C4-2B (cell line): ENCODE results near the gene LTBP1.

Experiments
- H3K27ac ChIP-seq: fragments of 450-650 bp; 2 replicates; pipeline ENCODE4 v1.5.1; 2017
- ZFX ChIP-seq: fragments of 450-650 bp; IDR thresholded peaks from 2 replicates; pipeline ENCODE4 v1.6.1; 2017
- TF ChIP-seq, protein P1 (sequence below): fragments of 450-650 bp; conservative IDR thresholded peaks from 2 replicates; pipeline ENCODE4 v1.5.1; 2017; ENCODE audit warnings: mild to moderate bottlenecking

LTBP1 gene

DNA sequence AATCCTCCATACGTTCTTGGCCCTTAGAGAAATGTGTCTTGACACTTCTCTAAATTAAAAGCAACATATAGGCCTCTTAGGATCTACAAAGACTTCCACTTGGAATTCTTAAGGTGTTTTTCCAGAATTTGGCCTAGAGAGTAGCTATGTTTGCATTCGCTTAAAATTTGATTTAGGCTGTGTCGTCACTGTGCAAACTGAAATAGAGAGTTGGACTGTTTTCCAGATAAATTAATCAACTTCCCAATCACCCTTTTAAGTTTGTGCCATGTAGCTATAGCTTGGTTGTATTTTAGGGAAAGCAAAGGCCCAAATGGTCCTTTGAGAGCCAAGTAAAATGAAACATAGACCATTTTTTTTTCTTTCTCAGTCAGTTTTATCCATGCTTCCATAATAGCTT is 401.1 kb downstream of the LTBP1 start:
- H3K27ac ChIP-seq: no peak overlapping the region
- no peak for TF ChIP-seq ZFX
- TF ChIP-seq, protein P1, sequence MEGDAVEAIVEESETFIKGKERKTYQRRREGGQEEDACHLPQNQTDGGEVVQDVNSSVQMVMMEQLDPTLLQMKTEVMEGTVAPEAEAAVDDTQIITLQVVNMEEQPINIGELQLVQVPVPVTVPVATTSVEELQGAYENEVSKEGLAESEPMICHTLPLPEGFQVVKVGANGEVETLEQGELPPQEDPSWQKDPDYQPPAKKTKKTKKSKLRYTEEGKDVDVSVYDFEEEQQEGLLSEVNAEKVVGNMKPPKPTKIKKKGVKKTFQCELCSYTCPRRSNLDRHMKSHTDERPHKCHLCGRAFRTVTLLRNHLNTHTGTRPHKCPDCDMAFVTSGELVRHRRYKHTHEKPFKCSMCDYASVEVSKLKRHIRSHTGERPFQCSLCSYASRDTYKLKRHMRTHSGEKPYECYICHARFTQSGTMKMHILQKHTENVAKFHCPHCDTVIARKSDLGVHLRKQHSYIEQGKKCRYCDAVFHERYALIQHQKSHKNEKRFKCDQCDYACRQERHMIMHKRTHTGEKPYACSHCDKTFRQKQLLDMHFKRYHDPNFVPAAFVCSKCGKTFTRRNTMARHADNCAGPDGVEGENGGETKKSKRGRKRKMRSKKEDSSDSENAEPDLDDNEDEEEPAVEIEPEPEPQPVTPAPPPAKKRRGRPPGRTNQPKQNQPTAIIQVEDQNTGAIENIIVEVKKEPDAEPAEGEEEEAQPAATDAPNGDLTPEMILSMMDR: no peak

DNA sequence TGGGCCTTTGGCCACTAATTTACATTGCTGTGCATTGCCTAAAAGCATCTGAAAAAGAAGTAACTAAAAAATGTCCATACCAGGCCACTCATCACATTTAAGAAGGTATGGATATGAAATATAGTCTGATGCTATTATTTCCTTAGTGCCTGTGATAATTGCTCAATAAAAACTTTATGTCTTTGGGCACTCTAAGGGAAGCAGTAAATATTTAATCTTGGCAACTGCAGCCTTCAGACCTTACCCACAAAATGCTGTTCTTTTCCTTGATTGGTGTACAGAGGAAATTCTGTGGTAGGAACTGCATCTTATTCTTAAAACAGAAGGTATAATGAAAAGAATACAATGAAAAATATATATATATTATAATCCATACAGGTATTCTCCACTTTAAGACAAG is 403.9 kb downstream of the LTBP1 start:
- TF ChIP-seq, protein P1: no peak
- TF ChIP-seq ZFX: no peak
- H3K27ac ChIP-seq: no peak overlapping the region

DNA sequence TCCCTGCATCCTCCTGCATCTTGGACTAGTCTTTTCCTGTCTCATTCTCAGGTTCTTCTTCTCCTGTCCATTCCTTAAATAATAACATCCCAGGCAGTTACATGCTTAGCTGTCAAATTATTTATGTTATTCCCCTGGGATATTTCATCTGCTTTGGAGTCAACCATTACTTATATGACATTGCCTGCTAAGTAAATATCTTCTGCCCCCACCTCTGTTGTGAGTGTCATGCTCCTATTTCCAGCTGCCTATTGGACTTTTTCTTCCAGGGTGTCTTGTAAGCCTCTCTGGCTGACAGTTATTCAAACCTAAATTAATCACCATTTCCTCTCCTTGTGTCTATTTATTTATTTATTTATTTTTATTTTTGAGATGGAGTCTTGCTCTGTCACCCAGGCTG is 405.0 kb downstream of the LTBP1 start:
- TF ChIP-seq ZFX: no peak
- TF ChIP-seq, protein P1: no peak
- no peak overlapping the region for H3K27ac ChIP-seq

DNA sequence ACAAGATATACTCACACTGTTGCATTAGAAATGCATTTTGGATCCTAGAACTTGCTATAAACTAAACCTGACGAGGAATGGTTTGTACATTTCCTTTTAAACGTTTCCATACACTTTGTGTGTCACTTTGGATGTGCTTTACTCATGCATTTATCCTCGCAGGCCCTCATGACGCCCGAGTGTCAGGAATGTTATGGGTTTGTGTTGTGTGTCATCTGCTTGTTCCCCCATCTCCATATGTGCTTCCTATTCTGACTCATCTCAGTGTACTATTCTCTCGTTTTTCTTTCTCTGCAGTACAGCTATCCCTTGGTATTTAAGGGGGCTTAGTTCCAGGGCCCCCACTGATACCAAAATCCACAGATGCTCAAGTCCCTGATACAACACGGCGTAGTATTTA is 408.2 kb downstream of the LTBP1 start:
- H3K27ac ChIP-seq: no peak overlapping the region
- TF ChIP-seq, protein P1: no peak
- no peak for TF ChIP-seq ZFX

DNA sequence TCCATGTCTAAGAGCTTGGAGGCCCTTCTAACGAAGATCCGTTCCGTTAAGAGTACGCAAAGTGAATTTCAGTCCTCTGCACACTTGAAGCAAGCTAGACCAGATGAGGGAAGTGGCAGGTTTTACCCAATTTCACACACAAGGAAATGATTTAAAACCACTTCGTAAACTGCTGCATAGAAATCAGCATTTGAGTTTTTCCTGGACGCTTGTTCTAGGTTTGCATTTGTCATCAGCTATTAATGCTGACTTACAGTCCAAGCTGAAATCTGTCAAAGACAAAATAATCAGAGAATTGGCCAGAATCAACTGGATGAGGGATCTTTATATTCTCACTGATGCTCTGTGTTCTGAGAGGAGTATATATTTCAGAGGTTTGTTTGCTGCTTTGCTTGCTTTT is 412.1 kb downstream of the LTBP1 start:
- H3K27ac ChIP-seq: no peak overlapping the region
- TF ChIP-seq, protein P1: no peak
- TF ChIP-seq ZFX: no peak

DNA sequence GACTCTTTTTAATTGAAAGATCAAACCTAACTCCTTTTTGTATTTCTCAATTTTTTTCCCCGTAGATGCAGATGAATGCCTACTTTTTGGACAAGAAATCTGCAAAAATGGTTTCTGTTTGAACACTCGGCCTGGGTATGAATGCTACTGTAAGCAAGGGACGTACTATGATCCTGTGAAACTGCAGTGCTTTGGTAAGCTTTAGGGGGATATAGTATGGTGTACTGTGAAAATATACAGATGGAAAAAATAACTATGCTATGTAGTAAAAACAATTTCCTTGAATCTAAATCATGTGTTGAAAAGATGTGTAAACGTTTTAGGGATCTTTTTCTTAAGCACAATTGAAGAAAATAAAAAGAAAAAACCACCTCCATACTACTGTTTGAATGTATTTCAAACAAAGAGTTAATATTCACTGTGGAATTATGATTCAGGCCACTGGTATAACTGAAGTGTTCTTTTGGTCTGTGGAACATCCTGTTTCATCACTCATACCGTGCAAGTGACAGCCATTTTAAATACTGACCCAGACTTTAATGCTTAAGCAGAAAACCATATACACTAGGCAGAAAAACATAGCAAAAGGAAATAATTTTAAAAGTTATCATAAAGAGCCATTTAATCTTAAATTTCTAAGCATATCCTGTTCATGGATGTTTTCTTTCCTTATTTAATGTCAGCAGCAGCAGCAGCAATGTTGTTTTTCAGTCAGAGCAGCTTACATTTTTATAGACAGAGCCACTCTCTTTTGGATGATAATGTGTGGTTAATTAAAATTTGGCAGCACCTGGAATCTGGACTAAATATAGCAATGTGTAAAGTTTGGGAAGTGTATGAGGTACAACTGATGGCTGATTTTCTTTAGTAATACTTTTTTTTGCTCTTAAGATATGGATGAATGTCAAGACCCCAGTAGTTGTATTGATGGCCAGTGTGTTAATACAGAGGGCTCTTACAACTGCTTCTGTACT is 416.9 kb downstream of the LTBP1 start:
- H3K27ac ChIP-seq: no peak overlapping the region
- TF ChIP-seq, protein P1: no peak
- no peak for TF ChIP-seq ZFX

DNA sequence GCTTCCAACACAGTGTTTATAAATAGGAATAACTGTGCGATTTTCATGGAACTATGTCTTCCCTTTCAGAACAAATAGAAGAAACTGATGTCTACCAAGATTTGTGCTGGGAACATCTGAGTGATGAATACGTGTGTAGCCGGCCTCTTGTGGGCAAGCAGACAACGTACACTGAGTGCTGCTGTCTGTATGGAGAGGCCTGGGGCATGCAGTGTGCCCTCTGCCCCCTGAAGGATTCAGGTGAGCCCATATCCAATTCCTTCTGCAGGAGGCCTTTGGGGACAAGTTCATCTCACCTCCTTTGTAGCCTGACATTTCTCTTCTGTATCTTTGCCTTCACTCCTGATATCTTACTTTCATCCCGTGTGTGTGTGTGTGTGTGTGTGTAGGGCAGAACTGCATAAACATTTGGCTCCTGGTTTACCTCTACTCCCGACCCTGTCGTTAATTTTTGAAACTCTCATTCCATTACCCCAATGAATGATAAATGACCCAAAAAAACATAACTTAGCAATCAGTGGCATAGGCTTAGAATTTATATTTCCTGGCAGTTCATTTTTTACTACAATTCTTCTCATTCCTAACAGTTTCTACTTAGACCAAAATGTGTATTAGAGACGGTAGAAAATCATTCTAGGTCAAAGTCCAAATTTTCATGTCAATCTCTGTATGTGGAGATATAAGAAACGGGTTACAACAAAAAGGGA is 418.7 kb downstream of the LTBP1 start:
- TF ChIP-seq, protein P1: no peak
- no peak for TF ChIP-seq ZFX
- H3K27ac ChIP-seq: no peak overlapping the region
